ENCODE data around the gene ITGA5.
A peak's percentile ranks its signal among the peaks of the same experiment; 100 is the strongest.

Gene ITGA5

DNA sequence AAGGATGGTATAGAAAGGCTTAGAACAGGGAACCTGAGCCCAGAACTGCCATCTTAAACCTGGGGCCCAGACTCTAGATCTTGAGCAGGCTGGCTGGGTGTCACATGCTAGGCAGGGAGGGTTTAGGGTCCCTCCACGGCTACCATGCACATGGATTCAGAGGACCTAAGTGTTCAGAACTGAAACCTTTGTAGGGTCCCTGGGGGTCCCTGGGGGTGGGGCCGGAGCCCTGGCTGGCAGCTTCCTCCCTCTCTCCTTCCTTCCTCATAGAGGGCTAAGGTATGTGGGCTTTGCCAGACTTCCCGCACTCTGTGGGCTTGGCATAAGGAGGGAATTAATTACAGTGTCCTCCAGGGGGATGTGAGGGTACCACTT is 29.9 kb downstream of the ITGA5 start:
- DNase-seq (ENCODE audit: low spot score): no peak

DNA sequence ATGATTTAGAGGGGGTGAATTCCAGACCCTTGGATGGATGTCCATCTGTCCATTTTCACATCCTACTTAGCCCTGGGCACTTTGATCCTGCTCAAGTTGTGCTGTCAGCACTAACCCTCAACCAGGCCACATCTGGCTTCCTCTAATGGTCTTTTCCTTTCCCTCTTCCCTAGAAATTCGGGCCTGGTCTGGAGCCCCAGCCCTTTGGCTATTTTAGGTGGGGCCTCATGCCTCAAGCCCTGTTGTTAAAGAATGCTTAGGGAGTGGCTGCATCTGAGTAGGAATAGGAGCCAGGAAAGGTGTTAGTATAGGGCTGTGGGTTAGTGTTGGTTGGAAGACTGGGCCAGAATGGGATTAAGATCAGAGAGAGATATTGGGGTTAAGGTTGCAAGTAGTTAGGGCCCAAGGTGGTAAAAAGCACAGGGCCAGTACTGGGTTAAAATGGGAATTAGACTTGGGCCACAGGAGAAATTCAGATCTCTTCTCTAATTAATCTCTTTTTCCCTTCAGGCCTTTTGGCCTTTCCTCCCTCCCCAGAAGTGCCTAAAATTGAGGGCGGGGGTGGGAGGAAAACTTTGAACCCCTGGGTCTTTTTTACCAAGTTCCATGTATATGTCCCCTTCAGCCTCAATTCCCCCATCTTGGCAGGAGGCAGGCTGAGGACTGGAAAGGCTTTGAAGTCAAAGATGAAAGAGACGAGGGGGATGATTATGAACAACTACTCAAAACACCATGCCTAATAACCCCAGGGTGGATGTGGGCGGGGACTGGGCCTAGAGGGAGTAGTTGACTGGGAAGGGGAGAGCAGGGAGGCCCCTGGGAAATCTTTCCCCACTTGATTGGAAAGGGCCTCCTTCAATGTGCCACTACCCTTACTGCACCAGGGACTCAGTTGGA is 30.6 kb downstream of the ITGA5 start:
- DNase-seq (ENCODE audit: low spot score): no peak

DNA sequence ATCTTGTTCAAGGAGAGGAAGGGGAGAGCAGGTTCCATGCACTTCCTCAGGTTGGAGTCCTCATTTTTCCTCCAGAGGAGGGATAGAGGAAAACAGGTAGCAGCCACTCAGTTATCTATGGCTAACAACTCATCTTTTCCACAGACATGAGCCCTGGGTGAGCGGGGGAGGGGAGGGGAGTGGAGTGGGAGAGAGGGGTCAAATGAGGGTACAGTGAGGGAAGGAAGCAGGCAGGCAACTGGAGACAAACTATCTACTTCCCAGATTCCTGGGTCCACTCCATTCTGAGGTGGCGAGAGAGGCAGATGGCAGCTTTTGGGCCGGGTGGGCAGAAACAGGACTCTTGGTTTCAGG is 32.0 kb downstream of the ITGA5 start:
- no peak for DNase-seq (ENCODE audit: low spot score)

DNA sequence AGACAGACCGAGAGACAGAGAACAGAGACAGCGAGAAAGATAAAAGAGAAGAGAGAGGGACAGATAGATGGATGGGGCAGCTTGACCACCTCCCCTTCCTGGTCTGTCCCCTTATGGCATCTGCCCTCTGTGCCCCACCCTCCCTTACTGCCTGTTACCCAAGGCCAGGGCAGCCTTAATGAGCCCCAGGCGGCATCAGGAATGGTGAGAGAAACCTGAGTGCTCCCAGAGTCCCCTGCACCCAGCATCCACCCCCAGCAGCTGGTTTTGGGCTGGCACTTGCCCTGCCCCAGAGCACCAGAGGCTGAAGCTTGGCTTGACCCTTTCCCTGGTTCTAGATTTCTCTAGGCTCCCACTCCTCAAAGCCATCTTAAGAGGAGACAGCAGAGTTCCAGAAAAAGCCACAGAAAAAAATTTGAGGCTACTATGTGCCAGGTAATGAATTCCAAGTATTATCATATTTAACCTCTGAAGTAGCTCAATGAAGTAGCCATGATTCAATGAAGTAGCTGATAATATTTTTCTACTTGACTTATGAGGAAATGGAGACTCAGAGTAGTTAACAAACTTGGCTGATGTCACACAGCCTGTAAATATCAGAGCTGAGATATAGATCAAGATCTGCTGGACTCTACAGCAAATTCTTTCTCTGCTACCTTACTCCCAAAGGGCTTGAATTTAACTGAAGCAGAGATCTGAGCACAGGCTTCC is 32.5 kb downstream of the ITGA5 start:
- DNase-seq (ENCODE audit: low spot score): no peak

DNA sequence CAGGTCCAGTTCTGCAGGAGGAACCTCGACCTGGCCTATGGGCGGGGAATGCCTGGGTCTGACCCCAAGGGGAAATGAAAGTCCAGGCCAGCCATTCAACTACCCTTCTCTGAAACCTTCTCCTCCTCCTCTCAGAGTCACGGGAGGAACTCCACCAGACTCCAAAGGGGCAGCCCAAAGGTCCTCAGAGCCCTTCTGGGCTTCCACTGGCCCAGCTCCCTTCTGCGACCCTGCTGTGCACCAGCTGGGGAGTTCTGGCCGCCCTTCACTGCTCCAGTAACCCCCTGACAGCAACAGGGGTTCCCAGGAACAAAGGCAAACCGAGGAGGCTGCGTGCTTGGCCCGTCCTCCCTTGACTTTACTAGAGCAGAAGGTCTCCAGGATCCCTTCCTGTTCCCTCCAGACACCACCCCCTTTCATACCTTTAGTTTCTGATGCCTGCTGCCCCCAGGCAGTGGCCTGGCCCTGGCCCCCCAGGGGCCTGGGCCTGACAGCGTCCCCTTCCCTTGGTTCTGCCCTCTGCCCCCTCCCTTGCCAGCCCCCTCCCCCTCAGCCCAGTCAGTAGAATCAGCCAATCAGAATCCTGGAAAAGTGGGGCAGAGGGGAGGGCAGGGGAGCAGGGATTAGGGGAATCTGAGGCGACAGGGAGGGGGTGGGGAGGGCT is 33.7 kb downstream of the ITGA5 start:
- DNase-seq (ENCODE audit: low spot score): no peak

DNA sequence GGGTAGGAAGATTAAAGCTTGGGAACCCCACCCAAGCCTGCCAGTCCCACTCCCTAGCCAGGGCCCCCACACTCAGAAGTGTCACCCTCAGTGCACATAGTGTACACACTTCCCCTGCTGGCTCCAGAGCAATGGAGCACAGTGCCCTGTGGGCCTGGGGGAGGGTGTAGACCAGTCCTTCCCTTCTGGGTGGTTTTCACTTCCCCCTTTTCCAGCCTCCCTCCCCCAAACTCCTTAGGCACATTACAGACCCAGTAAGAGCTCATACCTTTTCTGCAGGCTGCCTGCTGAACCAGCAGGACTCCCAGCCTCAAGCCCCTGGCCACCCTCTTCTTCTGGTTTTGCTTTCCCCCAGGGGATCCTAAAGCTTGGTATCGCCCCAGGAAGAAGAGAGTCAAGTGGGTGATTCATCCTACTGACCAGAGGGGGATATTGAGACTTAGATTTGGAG is 34.5 kb downstream of the ITGA5 start, which contains the start of gene ZNF385A:
ZNF385A (minus strand) TSS at position 143 of the 451 bp plus-strand sequence. CDS start 219 bp downstream, outside the sequence.
- DNase-seq (ENCODE audit: low spot score): no peak

DNA sequence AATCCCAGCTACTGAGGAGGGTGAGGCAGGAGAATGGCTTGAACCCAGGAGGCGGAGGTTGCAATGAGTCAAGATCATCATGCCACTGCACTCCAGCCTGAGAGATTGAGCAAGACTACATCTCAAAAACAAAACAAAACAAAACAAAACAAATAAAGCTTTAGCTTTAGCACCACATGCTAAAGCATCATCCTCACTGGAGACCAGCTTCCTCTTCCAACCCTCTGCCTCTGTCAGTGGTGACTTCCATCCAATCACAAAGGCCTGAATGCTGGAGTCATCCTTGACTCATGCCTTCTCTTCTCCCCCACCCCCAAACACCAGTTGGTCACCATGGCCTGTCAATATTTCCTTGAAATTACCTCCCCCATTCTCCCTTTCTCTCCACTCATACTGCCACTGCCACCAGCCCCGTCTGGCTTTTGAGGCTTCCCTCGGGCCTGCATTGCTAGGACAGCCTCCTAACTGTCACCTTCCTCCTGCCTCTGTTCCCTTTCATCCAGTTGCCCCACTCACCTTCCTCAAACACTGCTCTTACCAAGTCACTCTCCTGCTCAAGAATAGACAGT is 35.9 kb downstream of the ITGA5 start:
- no peak for DNase-seq (ENCODE audit: low spot score)

DNA sequence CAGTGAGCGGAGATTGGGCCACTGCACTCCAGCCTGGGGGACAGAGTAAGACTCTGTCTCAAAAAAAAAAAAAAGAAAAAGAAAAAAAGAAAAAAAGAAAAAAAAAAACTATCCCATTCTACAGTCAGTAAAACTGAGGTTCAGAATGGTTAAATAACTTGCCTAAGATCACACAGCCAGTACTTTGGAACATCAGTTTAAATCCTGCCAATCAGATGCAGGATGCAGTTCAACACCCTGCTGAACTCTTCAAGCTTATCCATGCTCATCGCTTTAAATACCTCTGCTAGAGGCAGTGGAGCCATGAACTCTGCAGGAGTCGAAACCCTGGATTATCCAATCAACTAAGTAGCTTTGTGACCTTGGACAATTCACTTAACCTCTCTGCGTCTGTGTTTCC is 37.9 kb downstream of the ITGA5 start:
- no peak for DNase-seq (ENCODE audit: low spot score)

DNA sequence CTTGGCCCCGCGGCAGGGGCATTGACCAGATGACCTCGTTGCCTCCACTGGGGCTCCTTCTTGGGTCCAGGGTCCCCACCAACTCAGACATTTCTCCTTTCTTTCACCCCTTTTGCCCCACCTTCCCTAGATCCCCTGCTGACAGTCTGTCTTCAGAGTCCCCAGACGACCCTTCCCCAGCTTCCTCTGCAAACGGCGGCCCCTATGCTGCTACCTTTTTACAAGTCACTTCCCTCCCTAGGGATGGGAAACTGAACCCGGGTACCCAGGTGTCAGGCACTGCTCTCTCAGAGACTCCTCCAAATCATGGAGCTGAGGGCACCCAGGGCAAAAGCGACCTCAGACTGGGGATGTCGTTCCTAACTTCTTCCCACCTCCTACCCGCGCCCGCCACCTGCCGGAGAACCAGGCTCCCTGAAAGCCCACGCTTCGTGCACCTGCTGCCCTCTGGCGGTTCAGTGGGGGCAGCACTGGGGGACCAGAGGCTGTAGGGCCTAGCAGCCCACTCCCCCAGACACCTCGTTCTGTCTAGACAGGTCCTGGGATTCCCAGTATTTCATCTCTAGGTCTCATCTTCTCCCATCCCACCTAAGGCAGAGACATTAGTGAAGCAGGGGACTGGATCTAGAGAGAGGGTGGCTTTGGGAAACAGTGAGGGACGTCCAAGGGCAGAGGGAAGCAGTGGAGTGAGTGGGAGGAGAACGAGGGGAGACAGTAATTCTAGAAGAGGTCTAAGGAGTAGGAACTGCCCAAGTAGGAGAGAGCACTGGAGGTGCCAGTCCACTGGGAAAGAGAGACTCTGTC is 39.5 kb downstream of the ITGA5 start:
- DNase-seq (ENCODE audit: low spot score): peak; percentile 85

DNA sequence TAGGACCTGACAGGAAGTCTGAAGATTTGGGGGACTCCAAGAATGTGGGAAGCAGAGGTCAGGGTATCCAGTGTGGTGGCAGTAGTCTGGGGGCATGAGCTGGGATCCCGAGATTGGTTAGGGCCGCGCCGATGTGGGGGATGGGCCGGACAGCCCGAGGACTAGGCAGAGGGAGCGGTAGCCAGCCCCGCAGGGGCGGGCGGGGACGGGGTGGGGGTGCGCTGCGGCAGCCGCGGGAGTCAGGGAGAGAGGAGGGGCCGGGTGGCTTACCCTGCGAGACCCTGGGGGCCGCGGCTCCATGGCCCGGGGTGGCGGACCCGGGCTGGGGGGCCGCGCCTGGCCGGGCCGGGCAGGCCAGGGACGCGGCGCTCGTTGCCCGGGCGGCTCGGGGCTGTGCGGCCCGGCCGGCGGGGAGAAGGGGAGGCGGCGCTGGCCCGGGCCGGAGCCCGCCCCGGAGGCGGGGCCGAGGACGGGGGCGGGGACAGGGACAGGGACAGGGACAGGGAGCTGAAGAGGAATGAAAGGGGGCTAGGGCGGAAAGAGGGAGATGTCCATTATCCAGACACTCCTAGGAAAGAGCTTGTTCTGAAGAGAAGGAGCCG is 40.2 kb downstream of the ITGA5 start:
- DNase-seq (ENCODE audit: low spot score): no peak

DNA sequence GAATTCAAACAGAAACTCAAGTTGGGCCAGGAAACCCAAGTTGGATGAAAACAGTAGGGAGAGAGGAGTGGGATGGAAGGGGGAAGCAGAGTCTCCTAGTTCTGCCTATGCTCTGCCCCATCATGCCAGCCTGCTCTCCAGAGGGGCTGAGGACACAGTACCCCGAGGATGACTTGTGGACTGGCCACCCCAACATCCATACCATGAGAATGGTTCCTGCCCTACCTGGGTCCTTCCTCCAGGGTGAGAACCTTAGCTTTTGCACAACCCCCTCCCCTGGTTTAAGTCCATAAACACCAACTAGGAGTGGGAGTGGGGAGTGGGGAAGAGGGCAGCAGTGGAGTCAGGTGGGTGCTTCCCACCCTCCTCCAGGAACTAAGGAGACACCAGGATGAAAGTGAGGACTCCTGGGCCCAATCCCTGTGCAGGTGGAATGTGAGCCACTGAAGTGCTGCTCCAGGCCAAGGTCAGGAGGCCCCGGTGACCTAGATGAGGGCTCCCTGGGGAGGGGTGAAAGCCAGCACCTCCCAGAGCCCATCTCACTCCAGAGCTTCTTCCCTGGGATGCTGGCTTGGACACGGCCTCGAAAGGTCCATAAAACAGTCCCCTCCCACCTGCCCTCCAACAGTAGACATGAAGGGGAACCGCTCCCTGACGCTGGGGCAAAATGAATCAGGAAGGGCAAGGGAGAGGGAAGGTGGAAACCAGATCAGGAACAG is 41.1 kb downstream of the ITGA5 start:
- no peak for DNase-seq (ENCODE audit: low spot score)

DNA sequence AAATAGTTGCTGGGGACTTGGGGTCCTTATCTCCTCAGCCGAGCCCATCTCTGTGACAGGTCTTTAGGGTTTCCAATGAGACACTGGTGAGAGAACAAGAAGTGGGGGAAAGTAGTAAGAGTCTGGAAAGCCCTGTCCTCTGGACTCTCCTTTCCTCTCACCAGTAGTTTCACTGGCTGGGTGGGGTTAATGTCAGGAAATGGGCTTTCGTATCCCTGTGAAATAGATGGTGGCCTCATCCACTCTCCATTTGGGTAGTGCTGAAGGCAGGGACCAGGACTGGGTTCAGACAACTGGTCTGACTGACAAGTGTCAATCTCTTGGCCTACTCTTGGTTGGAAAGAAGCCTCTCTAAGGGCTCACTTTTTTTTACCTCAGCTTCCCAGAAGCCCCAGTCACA is 42.1 kb downstream of the ITGA5 start:
- no peak for DNase-seq (ENCODE audit: low spot score)

DNA sequence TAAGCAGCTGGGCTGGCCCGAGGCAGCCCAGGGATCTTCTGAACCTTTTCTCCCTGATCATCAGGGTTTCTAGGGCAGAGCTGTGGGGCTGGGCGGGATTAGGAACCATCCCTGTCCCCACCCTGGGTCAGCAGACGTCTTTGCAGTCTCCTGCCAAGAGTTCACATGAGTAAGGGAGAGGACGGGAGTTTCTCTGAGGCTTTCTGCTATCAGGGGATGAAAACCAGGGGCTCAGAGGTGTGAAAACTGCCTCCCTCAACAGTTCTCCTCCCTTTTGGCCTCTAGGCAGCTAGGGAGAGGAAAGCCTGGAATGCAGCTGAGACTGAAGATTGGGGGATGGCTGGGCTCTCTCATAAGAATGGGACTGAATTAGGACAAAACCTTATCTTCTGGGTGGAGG is 42.5 kb downstream of the ITGA5 start:
- DNase-seq (ENCODE audit: low spot score): peak; percentile 17

DNA sequence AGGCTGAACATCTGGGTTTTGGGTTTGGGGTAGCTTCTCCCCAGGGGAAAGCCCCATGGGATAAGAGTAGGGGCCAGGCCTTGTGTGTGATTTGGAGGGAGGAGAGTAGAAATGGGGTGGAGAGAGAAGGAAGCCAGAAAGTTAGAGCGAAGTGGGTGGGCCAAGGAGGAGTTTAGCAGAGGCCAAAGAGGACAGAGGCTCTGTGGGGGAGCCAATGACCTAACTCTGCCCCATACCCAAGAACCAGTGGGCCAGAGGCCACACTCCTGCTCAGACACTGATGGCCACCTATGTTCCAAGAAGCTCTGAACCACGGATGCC is 43.8 kb downstream of the ITGA5 start:
- no peak for DNase-seq (ENCODE audit: low spot score)

DNA sequence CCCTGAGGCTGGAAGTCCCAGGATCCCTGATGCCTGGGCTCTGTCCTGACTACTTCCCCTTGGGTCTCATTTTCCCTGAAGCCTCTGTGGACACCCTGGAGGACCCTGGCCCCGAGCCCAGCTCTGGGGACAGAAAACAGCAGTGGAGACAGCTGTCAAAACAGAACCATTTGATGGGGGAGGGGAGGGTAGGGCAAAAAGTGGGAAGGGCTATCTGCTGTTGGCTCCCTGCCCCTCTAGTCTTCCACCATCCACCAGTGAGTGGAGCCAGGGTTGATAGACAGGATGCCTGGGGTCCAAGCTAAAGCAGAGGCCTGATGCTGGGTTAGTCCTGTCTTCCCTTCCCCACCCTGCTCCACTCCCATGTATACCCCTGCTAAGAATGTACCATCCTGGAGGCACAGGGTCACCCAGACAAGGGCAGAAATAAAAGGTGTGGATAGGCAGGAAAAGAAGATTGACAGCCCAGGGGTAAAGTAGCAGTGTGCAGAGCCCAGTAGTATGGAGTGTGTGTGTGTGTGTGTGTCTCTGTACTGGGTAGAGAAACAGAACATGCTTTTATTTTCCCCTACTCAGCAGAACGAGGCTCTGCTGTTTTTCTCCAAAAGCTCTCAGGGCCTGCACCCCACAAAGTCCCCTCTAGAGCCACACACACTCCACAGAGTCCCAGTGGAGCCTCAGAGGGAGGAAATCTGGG is 44.4 kb downstream of the ITGA5 start:
- DNase-seq (ENCODE audit: low spot score): no peak

DNA sequence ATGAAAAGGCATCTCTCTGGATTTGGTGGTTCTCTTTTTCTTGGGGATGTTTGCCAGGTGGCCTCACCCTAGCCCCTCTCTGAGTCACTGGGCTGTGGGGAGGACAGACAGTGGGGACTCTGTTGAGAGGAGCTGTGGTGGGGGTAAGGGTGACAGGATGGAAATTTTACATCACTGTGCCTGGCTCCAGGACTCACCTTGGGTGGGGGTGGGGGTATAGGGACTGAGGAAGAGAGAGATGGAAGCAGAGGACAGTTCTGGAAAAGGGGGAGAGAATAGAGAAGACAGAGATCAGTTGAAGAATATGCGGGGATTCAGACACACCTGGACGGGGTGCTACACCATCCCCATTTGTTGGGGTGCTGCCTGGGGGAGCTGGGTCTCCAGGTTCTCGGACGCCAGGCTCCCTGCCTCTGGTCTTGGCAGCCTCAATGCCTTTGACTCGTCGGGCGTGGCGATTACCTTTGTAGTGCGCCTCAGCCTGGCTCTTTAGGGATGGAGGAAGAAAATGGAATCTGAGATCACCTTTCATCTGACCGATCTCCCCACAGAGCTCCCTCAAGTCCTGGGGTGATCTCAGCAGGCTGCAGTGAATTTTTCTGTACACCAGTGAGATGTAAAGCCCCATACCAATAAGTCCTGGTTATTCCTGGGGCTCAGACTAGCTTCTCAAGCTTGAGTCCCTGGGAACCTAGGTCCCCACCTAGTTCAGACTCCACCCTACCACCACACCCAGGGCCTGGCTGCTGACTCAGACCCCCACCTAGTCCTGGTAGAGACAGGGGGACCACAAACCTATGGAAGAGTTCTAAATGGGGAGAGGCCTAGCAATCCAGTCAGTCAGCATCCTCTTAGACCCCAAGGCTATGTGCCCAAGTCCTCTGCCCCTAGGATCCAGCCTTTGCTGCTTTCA is 45.2 kb downstream of the ITGA5 start:
- peak; percentile 35 for DNase-seq (ENCODE audit: low spot score)

DNA sequence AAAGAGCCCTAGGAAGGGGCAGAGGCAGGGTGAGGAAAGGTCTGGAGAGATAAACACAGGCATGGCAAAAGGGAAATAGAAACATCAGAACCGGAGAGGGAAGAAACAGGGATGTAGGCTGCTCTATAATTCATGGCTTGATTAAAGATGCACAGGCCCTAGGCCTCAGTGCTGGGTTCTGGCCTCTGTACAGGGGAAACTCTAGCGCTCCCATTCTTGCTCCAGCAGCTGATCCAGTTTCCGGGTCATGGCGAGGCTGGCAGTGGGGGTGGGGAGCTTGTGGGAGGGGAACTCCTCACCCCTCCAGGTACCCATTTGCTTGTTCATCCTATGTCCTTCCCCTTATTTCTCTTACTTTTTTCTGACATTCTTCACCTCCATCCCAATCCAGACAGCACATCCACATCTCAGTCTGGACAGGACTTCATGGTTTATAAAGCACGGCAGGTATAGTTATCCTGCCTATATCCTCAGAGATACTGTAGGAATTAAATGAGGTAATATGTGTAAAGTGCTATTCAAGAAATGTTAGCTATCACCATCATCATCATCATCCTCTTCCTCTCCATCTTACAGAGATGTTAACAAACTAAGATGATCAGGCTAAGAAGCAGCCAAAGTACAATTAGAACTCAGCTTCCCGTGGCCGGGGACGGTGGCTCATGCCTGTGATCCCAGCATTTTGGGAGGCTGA is 46.8 kb downstream of the ITGA5 start:
- no peak for DNase-seq (ENCODE audit: low spot score)

DNA sequence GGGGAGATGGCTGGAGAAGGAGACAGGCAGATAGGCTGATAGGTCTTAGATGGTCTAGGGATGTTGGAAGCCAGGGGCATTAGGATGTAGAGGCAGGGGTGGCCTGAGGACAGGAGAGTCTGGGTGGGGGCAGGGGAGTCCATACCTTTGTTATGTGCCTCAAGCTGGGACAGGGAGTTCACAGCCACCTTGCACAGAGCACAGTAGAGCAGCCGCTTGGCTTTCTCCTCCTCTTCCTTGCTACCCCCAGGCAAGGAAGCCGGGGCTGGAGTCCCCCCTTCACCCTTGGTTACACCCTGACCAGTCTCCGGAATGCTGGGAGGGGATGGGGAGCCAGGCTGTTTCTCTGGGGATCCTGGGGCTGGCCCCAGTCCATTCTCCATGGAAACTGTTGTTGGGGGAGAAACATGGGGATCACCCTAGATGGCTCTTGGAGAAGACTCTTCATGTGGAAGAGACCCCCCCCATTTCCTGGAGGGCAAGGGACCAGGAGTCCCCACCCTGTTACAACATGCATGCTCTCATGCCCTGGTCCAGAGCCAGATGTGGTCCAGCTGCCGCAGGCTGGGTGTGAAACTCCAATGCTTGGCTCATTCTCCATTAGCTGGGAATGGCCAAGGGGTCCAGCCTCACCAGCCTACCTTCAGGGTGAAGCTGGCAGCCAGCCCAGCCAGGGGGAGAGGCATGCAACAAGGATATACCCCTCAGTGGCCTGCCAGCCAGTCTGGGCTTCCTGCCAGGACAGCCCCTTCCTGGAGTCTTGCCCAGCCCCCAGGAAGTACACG is 47.5 kb downstream of the ITGA5 start:
- no peak for DNase-seq (ENCODE audit: low spot score)

All from hematopoietic multipotent progenitor cell treated with erythropoietin and hydrocortisone succinate and interleukin-3 and kit ligand, for 17 days (in vitro differentiated cells).